H1 (cell line): Measurements from ENCODE around the gene SCO2. TPM values are rescaled to one million over a fixed set of nuclear protein-coding genes. Genes with fewer than 3 reads are reported as not detected.

Source experiments
- CBX8 ChIP-seq: fragments of 300-800, 300-1000 bp; sonication (generic); IDR thresholded peaks from 2 replicates; pipeline ENCODE4 v1.7.1; 2016; ENCODE audit warnings: low read depth, low read length, borderline replicate concordance
- MAFK ChIP-seq: IDR thresholded peaks from 2 replicates; pipeline ENCODE4 v1.6.1; 2012; ENCODE audit warnings: low read depth, mild to moderate bottlenecking, improper control_type of control experiment, low read length
- MAX ChIP-seq: IDR thresholded peaks from 2 replicates; pipeline ENCODE4 v1.6.1; 2012; ENCODE audit warnings: inconsistent platforms
- RXRA ChIP-seq: IDR thresholded peaks from 2 replicates; pipeline ENCODE4 v1.6.1; 2011; ENCODE audit warnings: low read depth, mild to moderate bottlenecking, low read length, moderate library complexity; ENCODE audit not compliant: insufficient read depth
- SP2 ChIP-seq: IDR thresholded peaks from 2 replicates; pipeline ENCODE4 v1.6.1; 2012; ENCODE audit warnings: mild to moderate bottlenecking, low read length, inconsistent platforms
- polyA plus RNA-seq, 7 experiments: library from polyadenylated mRNA; depleted of rRNA in 3 of 7; stranded (reverse) in 5 of 7; unstranded in 2 of 7; fragments of >200 nt in 5 of 7; fragments of 200-250 nt in 2 of 7; gene quantifications; 1 replicate in 5 of 7; 2 replicates in 1 of 7; 4 replicates in 1 of 7; pipeline versions ENCODE4 v1.2.1 to v1.2.3, GENCODE V29; 2011 to 2013; ENCODE audit warnings: missing spikeins in 2 of 7, mixed read lengths in 2 of 7
- total RNA-seq: library from RNA; stranded (reverse); fragmentation: NEBNext Ultra II Directional; extraction: Animal tissue kit (Norgen Biotek cat#: 25700); gene quantifications from 2 replicates; pipeline ENCODE4 v1.2.1, GENCODE V29; 2021

SCO2 gene
- total and polyA plus RNA-seq, 2 of the 8 experiments (the other 6 are each of a cell fraction or from before 2014, with no cell fraction given), result 2.0 TPM; not detected in 1

- TF ChIP-seq CBX8 (no peak), RXRA (no peak), MAFK (no peak), MAX (no peak), SP2 (no peak)
These were observed 49.0 kb upstream of the SCO2 start (continued) for GRCh38 chr22:50574383-50574755.
